ENCODE data around the gene TSPEAR.

- TF ChIP-seq, protein P1, sequence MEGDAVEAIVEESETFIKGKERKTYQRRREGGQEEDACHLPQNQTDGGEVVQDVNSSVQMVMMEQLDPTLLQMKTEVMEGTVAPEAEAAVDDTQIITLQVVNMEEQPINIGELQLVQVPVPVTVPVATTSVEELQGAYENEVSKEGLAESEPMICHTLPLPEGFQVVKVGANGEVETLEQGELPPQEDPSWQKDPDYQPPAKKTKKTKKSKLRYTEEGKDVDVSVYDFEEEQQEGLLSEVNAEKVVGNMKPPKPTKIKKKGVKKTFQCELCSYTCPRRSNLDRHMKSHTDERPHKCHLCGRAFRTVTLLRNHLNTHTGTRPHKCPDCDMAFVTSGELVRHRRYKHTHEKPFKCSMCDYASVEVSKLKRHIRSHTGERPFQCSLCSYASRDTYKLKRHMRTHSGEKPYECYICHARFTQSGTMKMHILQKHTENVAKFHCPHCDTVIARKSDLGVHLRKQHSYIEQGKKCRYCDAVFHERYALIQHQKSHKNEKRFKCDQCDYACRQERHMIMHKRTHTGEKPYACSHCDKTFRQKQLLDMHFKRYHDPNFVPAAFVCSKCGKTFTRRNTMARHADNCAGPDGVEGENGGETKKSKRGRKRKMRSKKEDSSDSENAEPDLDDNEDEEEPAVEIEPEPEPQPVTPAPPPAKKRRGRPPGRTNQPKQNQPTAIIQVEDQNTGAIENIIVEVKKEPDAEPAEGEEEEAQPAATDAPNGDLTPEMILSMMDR (IDR thresholded peaks at IDR 0.05): no peak
- TF ChIP-seq, protein P2, sequence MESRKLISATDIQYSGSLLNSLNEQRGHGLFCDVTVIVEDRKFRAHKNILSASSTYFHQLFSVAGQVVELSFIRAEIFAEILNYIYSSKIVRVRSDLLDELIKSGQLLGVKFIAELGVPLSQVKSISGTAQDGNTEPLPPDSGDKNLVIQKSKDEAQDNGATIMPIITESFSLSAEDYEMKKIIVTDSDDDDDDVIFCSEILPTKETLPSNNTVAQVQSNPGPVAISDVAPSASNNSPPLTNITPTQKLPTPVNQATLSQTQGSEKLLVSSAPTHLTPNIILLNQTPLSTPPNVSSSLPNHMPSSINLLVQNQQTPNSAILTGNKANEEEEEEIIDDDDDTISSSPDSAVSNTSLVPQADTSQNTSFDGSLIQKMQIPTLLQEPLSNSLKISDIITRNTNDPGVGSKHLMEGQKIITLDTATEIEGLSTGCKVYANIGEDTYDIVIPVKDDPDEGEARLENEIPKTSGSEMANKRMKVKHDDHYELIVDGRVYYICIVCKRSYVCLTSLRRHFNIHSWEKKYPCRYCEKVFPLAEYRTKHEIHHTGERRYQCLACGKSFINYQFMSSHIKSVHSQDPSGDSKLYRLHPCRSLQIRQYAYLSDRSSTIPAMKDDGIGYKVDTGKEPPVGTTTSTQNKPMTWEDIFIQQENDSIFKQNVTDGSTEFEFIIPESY (IDR thresholded peaks at IDR 0.05; ENCODE audit: borderline replicate concordance, low read depth): no peak
- no peak for TF ChIP-seq POLR2AphosphoS5 (IDR thresholded peaks at IDR 0.05; ENCODE audit: low read depth, low read length)
- TF ChIP-seq, protein P3, sequence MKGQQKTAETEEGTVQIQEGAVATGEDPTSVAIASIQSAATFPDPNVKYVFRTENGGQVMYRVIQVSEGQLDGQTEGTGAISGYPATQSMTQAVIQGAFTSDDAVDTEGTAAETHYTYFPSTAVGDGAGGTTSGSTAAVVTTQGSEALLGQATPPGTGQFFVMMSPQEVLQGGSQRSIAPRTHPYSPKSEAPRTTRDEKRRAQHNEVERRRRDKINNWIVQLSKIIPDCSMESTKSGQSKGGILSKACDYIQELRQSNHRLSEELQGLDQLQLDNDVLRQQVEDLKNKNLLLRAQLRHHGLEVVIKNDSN (IDR thresholded peaks at IDR 0.05; ENCODE audit: borderline replicate concordance, low read depth): no peak
- TF ChIP-seq EP300 (IDR thresholded peaks at IDR 0.05; ENCODE audit: borderline replicate concordance in 1 of 2, low read depth in 1 of 2, low read length in 1 of 2): no peak
- TF ChIP-seq, protein P4, sequence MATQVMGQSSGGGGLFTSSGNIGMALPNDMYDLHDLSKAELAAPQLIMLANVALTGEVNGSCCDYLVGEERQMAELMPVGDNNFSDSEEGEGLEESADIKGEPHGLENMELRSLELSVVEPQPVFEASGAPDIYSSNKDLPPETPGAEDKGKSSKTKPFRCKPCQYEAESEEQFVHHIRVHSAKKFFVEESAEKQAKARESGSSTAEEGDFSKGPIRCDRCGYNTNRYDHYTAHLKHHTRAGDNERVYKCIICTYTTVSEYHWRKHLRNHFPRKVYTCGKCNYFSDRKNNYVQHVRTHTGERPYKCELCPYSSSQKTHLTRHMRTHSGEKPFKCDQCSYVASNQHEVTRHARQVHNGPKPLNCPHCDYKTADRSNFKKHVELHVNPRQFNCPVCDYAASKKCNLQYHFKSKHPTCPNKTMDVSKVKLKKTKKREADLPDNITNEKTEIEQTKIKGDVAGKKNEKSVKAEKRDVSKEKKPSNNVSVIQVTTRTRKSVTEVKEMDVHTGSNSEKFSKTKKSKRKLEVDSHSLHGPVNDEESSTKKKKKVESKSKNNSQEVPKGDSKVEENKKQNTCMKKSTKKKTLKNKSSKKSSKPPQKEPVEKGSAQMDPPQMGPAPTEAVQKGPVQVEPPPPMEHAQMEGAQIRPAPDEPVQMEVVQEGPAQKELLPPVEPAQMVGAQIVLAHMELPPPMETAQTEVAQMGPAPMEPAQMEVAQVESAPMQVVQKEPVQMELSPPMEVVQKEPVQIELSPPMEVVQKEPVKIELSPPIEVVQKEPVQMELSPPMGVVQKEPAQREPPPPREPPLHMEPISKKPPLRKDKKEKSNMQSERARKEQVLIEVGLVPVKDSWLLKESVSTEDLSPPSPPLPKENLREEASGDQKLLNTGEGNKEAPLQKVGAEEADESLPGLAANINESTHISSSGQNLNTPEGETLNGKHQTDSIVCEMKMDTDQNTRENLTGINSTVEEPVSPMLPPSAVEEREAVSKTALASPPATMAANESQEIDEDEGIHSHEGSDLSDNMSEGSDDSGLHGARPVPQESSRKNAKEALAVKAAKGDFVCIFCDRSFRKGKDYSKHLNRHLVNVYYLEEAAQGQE (IDR thresholded peaks at IDR 0.05; ENCODE audit: low read depth, low read length): no peak
- no peak for TF ChIP-seq YY1 (IDR thresholded peaks at IDR 0.05; ENCODE audit: low read depth)
Observed at GRCh38 chr21:44521301-44521927, 190.0 kb downstream of the TSPEAR start.

Measured in SK-N-SH (cell line).